Measurements from ENCODE around the gene OST4. TPM values are rescaled to one million over a fixed set of nuclear protein-coding genes. Genes with fewer than 3 reads are reported as not detected.

The OST4 gene
- total RNA-seq, 1 donor from 2014 or later = 245 TPM

DNA sequence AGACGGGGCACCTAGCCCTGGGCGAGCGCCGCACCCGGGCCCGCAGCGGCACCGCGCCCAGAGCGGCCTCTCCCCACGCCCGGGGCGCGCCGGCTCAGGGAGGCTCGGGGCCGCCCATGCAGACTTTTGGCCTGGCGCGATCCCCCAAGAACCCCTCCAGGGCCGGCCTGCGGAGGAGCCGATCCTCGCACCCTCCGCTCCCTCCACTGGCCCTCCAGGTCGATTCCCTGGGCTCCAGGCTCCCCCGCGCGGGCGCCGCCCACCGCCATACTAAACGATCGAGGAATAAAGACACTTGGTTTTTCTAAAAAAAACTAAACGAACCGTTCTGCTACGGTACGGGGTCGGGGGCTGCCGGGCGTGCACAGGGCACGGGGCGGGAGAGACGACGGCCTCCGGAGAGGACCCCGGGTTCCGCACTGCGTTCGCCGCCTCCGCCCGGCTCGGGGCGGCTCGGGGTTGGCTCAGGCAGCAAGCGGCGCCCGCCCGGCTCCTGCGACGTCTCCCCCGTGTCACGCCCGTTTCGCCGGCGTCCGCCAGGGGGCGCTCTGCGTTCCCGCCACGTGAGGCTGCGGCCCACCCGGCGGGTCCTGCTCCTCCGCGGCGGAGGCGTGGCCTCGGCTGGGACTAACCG lies 14.8 kb upstream of the OST4 start:
- TF ChIP-seq CTCF (IDR thresholded peaks at IDR 0.05; ENCODE audit: unreplicated experiment) = peak; percentile 92
- DNase-seq (ENCODE audit: low spot score, unreplicated experiment) = peak; percentile 97
- Mint-ChIP-seq H3K36me3 (ENCODE audit: insufficient read depth) (no peaks in the 10 kb centered on the region), H3K27me3 (peaks cover 30% of the 10 kb centered on the region), H3K4me3 (ENCODE audit: low read depth) (peak overlapping the region; percentile 76), H3K9me3 (ENCODE audit: low read depth) (no peaks in the 10 kb centered on the region), H3K4me1 (ENCODE audit: low read depth) (peaks cover 12% of the 10 kb centered on the region), H3K27ac (peak overlapping the region; percentile 62)

DNA sequence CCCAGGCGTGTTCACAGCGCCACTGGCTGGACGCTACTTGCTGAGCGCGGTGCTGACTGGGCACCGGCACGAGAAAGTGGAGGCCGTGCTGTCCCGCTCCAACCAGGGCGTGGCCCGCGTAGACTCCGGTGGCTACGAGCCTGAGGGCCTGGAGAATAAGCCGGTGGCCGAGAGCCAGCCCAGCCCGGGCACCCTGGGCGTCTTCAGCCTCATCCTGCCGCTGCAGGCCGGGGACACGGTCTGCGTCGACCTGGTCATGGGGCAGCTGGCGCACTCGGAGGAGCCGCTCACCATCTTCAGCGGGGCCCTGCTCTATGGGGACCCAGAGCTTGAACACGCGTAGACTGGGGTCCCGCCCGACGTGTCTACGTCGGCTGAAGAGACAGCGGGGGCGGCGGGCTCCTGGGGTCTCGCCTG lies 14.2 kb upstream of the OST4 start:
- Mint-ChIP-seq H3K27ac (no peak overlapping the region), H3K27me3 (peaks cover 30% of the 10 kb centered on the region), H3K4me1 (ENCODE audit: low read depth) (peaks cover 13% of the 10 kb centered on the region), H3K4me3 (ENCODE audit: low read depth) (peak overlapping the region; percentile 58), H3K9me3 (ENCODE audit: low read depth) (no peaks in the 10 kb centered on the region), H3K36me3 (ENCODE audit: insufficient read depth) (no peaks in the 10 kb centered on the region)
- no peak for TF ChIP-seq CTCF (IDR thresholded peaks at IDR 0.05; ENCODE audit: unreplicated experiment)
- DNase-seq (ENCODE audit: low spot score, unreplicated experiment) = no peak

DNA sequence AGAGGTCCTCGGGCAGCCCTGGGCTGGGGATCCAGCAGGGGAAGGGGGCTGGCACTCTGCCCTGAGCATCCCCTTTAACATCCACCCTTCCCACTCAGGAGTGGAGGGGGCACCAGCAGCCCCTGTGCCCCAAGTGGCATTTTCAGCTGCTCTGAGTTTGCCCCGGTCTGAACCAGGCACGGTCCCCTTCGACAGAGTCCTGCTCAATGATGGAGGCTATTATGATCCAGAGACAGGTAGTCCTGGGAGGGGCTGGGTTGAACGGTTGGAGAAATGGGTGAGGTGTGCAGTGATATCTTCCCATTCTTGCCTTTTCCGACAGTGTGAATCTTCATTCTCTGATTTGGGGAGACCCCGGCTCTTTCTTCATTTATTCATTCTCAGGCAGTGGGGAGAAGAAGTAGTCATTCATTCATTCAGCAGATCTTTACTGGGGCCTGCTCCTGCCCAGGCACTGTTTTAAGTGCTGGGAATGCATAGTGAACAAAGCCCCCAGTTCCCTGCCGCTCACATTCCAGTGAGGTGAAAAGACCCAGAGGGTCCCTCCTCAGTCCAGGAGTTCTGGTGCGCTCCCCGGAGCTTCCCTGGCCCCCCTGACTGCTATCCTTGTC lies 13.7 kb upstream of the OST4 start:
- TF ChIP-seq CTCF (IDR thresholded peaks at IDR 0.05; ENCODE audit: unreplicated experiment) = peak; percentile 30
- DNase-seq (ENCODE audit: low spot score, unreplicated experiment) = no peak
- Mint-ChIP-seq H3K4me3 (ENCODE audit: low read depth) (peak overlapping the region; percentile 58), H3K36me3 (ENCODE audit: insufficient read depth) (no peaks in the 10 kb centered on the region), H3K27me3 (peaks cover 30% of the 10 kb centered on the region), H3K9me3 (ENCODE audit: low read depth) (no peaks in the 10 kb centered on the region), H3K4me1 (ENCODE audit: low read depth) (peaks cover 13% of the 10 kb centered on the region), H3K27ac (no peak overlapping the region)

DNA sequence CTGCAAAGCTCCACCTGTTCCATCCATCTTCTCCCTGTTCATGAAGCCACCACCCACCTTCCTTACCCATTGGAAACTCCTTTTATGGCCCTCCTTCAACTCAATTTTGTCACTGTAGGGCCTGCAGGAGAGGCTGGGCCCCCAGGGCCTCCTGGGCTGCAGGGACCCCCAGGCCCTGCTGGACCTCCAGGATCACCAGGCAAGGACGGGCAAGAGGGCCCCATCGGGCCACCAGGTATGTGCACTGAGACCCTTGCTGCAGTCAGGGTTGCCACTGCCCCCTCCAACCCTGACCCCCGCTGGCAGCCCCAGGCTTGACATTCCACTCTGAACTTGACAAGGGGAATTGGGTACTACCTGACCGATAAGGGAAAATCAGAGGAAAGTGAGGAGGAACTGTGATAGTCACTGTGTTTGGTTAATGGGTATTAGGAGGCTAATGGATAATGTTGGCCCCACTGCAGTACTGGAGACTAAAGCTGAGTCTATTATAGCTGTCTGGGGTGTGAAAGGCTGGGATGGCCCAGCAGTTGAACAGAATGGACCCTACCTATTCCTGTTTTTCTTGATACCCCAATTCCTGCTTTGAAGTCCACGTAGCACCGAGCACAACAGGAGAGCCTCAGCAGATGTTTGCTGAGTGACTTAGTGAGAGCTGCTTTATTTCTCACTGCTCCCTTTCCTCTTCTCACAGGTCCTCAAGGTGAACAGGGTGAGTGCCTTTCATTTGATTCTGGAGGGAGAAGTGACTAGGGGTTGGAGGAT lies 13.0 kb upstream of the OST4 start:
- TF ChIP-seq CTCF (IDR thresholded peaks at IDR 0.05; ENCODE audit: unreplicated experiment) = no peak
- Mint-ChIP-seq H3K9me3 (ENCODE audit: low read depth) (no peaks in the 10 kb centered on the region), H3K4me1 (ENCODE audit: low read depth) (peaks cover 13% of the 10 kb centered on the region), H3K36me3 (ENCODE audit: insufficient read depth) (no peaks in the 10 kb centered on the region), H3K27ac (no peak overlapping the region), H3K27me3 (peaks cover 30% of the 10 kb centered on the region), H3K4me3 (ENCODE audit: low read depth) (no peak overlapping the region)
- DNase-seq (ENCODE audit: low spot score, unreplicated experiment) = no peak

GRCh38 chr2:27083410-27084296 lies 12.2 kb upstream of the OST4 start:
- peaks cover 28% of the 10 kb centered on the region for H3K27me3 Mint-ChIP-seq
- no peak for TF ChIP-seq CTCF (IDR thresholded peaks at IDR 0.05; ENCODE audit: unreplicated experiment)
- H3K9me3 Mint-ChIP-seq (ENCODE audit: low read depth) = no peaks in the 10 kb centered on the region
- no peak overlapping the region for H3K27ac Mint-ChIP-seq
- no peak overlapping the region for H3K4me3 Mint-ChIP-seq (ENCODE audit: low read depth)
- H3K4me1 Mint-ChIP-seq (ENCODE audit: low read depth) = peaks cover 13% of the 10 kb centered on the region
- no peaks in the 10 kb centered on the region for H3K36me3 Mint-ChIP-seq (ENCODE audit: insufficient read depth)
- DNase-seq (ENCODE audit: low spot score, unreplicated experiment) = no peak

Data from progenitor cell of endocrine pancreas (in vitro differentiated cells).